ENCODE results near the gene MYL3. TPM values are rescaled to one million over a fixed set of nuclear protein-coding genes. Genes with fewer than 3 reads are reported as not detected.

Gene MYL3
- total and polyA plus RNA-seq, 2 experiments from 2014 or later: not detected

Other genes with a start within 250 kb of the MYL3 start
- 3.1 and 3.4 TPM in 2 replicates for gene ALS2CL, start 169.8 kb downstream of the MYL3 start, total RNA-seq (2014; rRNA removed; shearing (Covaris generic))
- gene ALS2CL, start 169.8 kb downstream of the MYL3 start, polyA plus RNA-seq (2016; fragmentation: Nextera tagmentation; extraction: Ambion mirVana): 1.2 and 2.0 TPM in 2 replicates
- 0.11 TPM in 1 of 2 replicates, not detected in the other for gene TMIE, start 162.1 kb downstream of the MYL3 start, total RNA-seq (2014; rRNA removed; shearing (Covaris generic))
- gene TMIE, start 162.1 kb downstream of the MYL3 start, polyA plus RNA-seq (2016; fragmentation: Nextera tagmentation; extraction: Ambion mirVana): 0.19 TPM in 1 of 2 replicates, not detected in the other
- gene PRSS50, start 145.6 kb downstream of the MYL3 start, total RNA-seq (2014; rRNA removed; shearing (Covaris generic)): not detected in 2 replicates
- not detected in 2 replicates for gene PRSS50, start 145.6 kb downstream of the MYL3 start, polyA plus RNA-seq (2016; fragmentation: Nextera tagmentation; extraction: Ambion mirVana)
- gene PTH1R, start 14.3 kb upstream of the MYL3 start, total RNA-seq (2014; rRNA removed; shearing (Covaris generic)): 1.3 TPM in 1 of 2 replicates, not detected in the other
- 0.37 and 0.60 TPM in 2 replicates for gene PTH1R, start 14.3 kb upstream of the MYL3 start, polyA plus RNA-seq (2016; fragmentation: Nextera tagmentation; extraction: Ambion mirVana)
- gene CCDC12, start 113.3 kb upstream of the MYL3 start, total RNA-seq (2014; rRNA removed; shearing (Covaris generic)): 15.2 and 17.4 TPM in 2 replicates
- 42.7 and 43.8 TPM in 2 replicates for gene CCDC12, start 113.3 kb upstream of the MYL3 start, polyA plus RNA-seq (2016; fragmentation: Nextera tagmentation; extraction: Ambion mirVana)
- 2.8 and 4.7 TPM in 2 replicates for gene NBEAL2, start 116.2 kb upstream of the MYL3 start, total RNA-seq (2014; rRNA removed; shearing (Covaris generic))
- 0.94 and 1.2 TPM in 2 replicates for gene NBEAL2, start 116.2 kb upstream of the MYL3 start, polyA plus RNA-seq (2016; fragmentation: Nextera tagmentation; extraction: Ambion mirVana)

Measured in GM23248 (cell line).